HG03460 (cell line): ENCODE results near the gene ARL16.

Source experiments
- ATAC-seq: cut with Tn5 transposase; IDR thresholded peaks from one replicate; pipeline ENCODE4 v1.9.1; 2021; ENCODE audit not compliant: unreplicated experiment

The ARL16 gene

GRCh38 chr17:81713004-81713555, 29.5 kb upstream of the ARL16 start:
- no peak for ATAC-seq

GRCh38 chr17:81712468-81713003, 28.9 kb upstream of the ARL16 start:
- no peak for ATAC-seq

GRCh38 chr17:81711814-81712467, 28.3 kb upstream of the ARL16 start, which contains the start of gene SLC25A10:
Gene SLC25A10, plus strand, starts transcription at chr17:81712284. Its CDS starts 143 bp downstream, at chr17:81712427.
- peak; percentile 51 for ATAC-seq

- ATAC-seq, result no peak
These were observed 27.1 kb upstream of the ARL16 start for GRCh38 chr17:81710514-81711308.

- ATAC-seq, result no peak
These were observed 25.2 kb upstream of the ARL16 start for GRCh38 chr17:81708739-81709185.

GRCh38 chr17:81707725-81708646, 24.4 kb upstream of the ARL16 start:
- no peak for ATAC-seq

- no peak for ATAC-seq
These were observed 23.4 kb upstream of the ARL16 start for GRCh38 chr17:81706757-81707624.

- ATAC-seq, result no peak
These were observed 22.6 kb upstream of the ARL16 start for GRCh38 chr17:81706232-81706611.

GRCh38 chr17:81705518-81706231, 22.1 kb upstream of the ARL16 start:
- no peak for ATAC-seq

GRCh38 chr17:81703747-81704654, 20.4 kb upstream of the ARL16 start:
- no peak for ATAC-seq

- ATAC-seq, result peak; percentile 71
These were observed 19.5 kb upstream of the ARL16 start, which contains the start of gene MRPL12 for GRCh38 chr17:81702934-81703746. Gene MRPL12, plus strand, starts transcription at chr17:81703367. Its CDS starts 135 bp downstream, at chr17:81703502.

- no peak for ATAC-seq
These were observed 17.9 kb upstream of the ARL16 start for GRCh38 chr17:81701288-81702071.

GRCh38 chr17:81700353-81701287, 17.0 kb upstream of the ARL16 start:
- ATAC-seq, result no peak

GRCh38 chr17:81697261-81698044, 13.9 kb upstream of the ARL16 start:
- no peak for ATAC-seq
